NT2/D1 (cell line): Measurements from ENCODE around the gene SLC25A13.

Experiments used
- SUZ12 ChIP-seq: IDR thresholded peaks from 2 replicates; pipeline ENCODE4 v1.6.1; 2011; ENCODE audit not compliant: insufficient read length, insufficient read depth; ENCODE audit errors: extremely low read depth
- ZNF274 ChIP-seq: IDR thresholded peaks from 2 replicates; pipeline ENCODE4 v1.6.1; 2011; ENCODE audit warnings: mild to moderate bottlenecking, low read depth, low read length

DNA sequence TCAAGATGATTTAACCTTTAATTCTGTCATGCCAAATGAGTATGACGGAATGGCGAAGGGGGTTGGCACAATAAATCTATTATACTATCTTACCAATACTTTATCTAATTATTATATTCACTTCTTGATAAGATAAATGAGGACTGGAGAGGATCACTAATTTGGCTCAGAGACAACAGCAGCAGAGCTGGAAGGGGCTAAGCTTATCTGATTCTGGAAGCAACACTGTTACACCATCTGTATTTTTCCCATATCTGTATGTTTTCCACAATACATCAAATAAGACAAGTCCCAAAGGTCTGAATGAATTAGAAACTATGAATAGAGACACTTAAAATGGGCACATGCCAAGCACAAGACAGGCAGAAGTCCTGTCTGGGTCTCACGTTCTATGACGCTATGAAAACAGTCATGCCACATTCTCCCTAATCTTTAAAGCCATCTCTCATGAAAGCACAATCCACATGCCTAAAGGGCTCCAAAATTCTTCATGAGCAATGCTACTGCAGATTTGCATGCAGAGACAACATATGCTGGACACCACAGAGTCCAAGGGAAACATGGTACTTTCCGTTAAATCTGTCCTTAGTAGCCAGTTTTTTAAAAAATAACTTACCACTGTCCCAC is 88.3 kb downstream of the SLC25A13 start:
- TF ChIP-seq ZNF274 = no peak
- TF ChIP-seq SUZ12 = no peak
